SK-N-SH treated with all-trans-retinoic acid at 6 μM for 48 hours (cell line): ENCODE data around the gene CERS4.

Experiments used
- ATAC-seq: fragments of 200-7000 bp; cut with Tn5 transposase; 3 replicates; pipeline ENCODE4 v1.9.1; 2020; ENCODE audit warnings: mild to moderate bottlenecking, moderate library complexity
- ARNTL ChIP-seq: fragments of 450-650 bp; formaldehyde crosslinking; IDR thresholded peaks from 2 replicates; pipeline ENCODE4 v1.5.0; 2020; ENCODE audit warnings: low read depth, mild to moderate bottlenecking, moderate library complexity, borderline replicate concordance
- BACH2 ChIP-seq: fragments of 250-450 bp; sonication (Bioruptor Pico); IDR thresholded peaks from 2 replicates; pipeline ENCODE4 v1.9.0; 2021; ENCODE audit warnings: mild to moderate bottlenecking, borderline replicate concordance
- CSDC2 ChIP-seq: fragments of 250-450 bp; sonication (Bioruptor Pico); IDR thresholded peaks from 2 replicates; pipeline ENCODE4 v1.5.0; 2020; ENCODE audit warnings: mild to moderate bottlenecking, moderate library complexity
- ESRRG ChIP-seq: fragments of 250-450 bp; sonication (Bioruptor Pico); IDR thresholded peaks from 2 replicates; pipeline ENCODE4 v1.6.1; 2021; ENCODE audit warnings: mild to moderate bottlenecking
- GLIS3 ChIP-seq: fragments of 250-450 bp; sonication (Bioruptor Pico); IDR thresholded peaks from 2 replicates; pipeline ENCODE4 v1.5.0; 2020; ENCODE audit warnings: mild to moderate bottlenecking, moderate library complexity
- ISL1 ChIP-seq: fragments of 250-450 bp; sonication (Bioruptor Pico); IDR thresholded peaks from 2 replicates; pipeline ENCODE4 v2.1.2; 2022; ENCODE audit warnings: mild to moderate bottlenecking, moderate library complexity
- OSR1 ChIP-seq: fragments of 250-450 bp; sonication (Bioruptor Pico); IDR thresholded peaks from 2 replicates; pipeline ENCODE4 v1.8.0; 2022; ENCODE audit warnings: moderate library complexity, mild to moderate bottlenecking, inconsistent platforms
- PPARA ChIP-seq: fragments of 250-450 bp; sonication (Bioruptor Pico); IDR thresholded peaks from 2 replicates; pipeline ENCODE4 v1.5.0; 2020; ENCODE audit warnings: mild to moderate bottlenecking, borderline replicate concordance
- SNAI2 ChIP-seq: fragments of 250-450 bp; sonication (Bioruptor Pico); IDR thresholded peaks from 2 replicates; pipeline ENCODE4 v1.5.0; 2020; ENCODE audit warnings: mild to moderate bottlenecking, moderate library complexity
- TCF4 ChIP-seq: fragments of 250-450 bp; sonication (Bioruptor Pico); IDR thresholded peaks from 2 replicates; pipeline ENCODE4 v1.8.0; 2021; ENCODE audit warnings: mild to moderate bottlenecking, moderate library complexity, borderline replicate concordance
- TOX ChIP-seq: fragments of 250-450 bp; sonication (Bioruptor Pico); IDR thresholded peaks from 2 replicates; pipeline ENCODE4 v1.8.0; 2021; ENCODE audit warnings: mild to moderate bottlenecking, moderate library complexity, borderline replicate concordance
- ZFP3 ChIP-seq: fragments of 250-450 bp; sonication (Bioruptor Pico); IDR thresholded peaks from 2 replicates; pipeline ENCODE4 v1.5.0; 2020; ENCODE audit warnings: mild to moderate bottlenecking, moderate library complexity
- ZFP30 ChIP-seq: fragments of 450-650 bp; formaldehyde crosslinking; IDR thresholded peaks from 2 replicates; pipeline ENCODE4 v1.5.0; 2022; ENCODE audit warnings: mild to moderate bottlenecking, moderate library complexity
- ZNF565 ChIP-seq: fragments of 450-650 bp; formaldehyde crosslinking; conservative IDR thresholded peaks from 2 replicates; pipeline ENCODE4 v1.5.0; 2020; ENCODE audit warnings: low read depth, mild to moderate bottlenecking, moderate library complexity
- ZNF70 ChIP-seq: fragments of 450-650 bp; formaldehyde crosslinking; IDR thresholded peaks from 2 replicates; pipeline ENCODE4 v1.5.0; 2020; ENCODE audit warnings: mild to moderate bottlenecking, moderate library complexity
- ZNF8 ChIP-seq: fragments of 450-650 bp; formaldehyde crosslinking; IDR thresholded peaks from 2 replicates; pipeline ENCODE4 v1.5.0; 2020; ENCODE audit warnings: mild to moderate bottlenecking, moderate library complexity
- TF ChIP-seq, protein P1 (sequence below): fragments of 250-450 bp; sonication (Bioruptor Pico); IDR thresholded peaks from 2 replicates; pipeline ENCODE4 v1.5.1; 2021; ENCODE audit warnings: mild to moderate bottlenecking, moderate library complexity
- TF ChIP-seq, protein P2 (sequence below): fragments of 250-450 bp; sonication (Bioruptor Pico); IDR thresholded peaks from 2 replicates; pipeline ENCODE4 v1.8.0; 2020; ENCODE audit warnings: mild to moderate bottlenecking, moderate library complexity, borderline replicate concordance
- TF ChIP-seq, protein P3 (sequence below): fragments of 250-450 bp; sonication (Bioruptor Pico); IDR thresholded peaks from 2 replicates; pipeline ENCODE4 v1.8.0; 2021; ENCODE audit warnings: low read depth, mild to moderate bottlenecking, moderate library complexity, borderline replicate concordance

Gene CERS4

DNA sequence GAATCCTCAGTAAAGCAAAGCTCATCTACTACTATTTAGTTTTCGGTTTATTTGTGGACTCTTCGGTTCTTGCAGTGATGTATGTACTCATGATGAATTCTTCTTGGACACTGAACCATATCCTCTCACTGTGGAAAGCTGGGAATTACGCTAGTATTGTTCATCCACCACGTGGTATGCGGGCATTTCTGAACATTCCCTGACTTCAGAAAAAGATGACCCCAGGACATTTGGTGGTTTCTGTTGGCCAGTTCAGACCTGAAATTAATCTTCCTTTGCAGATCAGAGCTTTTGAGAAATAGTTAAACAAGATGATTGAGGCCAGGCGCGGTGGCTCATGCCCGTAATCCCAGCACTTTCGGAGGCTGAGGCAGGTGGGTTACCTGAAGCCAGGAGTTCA, 34.5 kb upstream of the CERS4 start:
- TF ChIP-seq, protein P1, sequence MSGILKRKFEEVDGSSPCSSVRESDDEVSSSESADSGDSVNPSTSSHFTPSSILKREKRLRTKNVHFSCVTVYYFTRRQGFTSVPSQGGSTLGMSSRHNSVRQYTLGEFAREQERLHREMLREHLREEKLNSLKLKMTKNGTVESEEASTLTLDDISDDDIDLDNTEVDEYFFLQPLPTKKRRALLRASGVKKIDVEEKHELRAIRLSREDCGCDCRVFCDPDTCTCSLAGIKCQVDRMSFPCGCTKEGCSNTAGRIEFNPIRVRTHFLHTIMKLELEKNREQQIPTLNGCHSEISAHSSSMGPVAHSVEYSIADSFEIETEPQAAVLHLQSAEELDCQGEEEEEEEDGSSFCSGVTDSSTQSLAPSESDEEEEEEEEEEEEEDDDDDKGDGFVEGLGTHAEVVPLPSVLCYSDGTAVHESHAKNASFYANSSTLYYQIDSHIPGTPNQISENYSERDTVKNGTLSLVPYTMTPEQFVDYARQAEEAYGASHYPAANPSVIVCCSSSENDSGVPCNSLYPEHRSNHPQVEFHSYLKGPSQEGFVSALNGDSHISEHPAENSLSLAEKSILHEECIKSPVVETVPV (CRISPR knock-in tag): no peak
- TF ChIP-seq OSR1: no peak
- no peak for ATAC-seq

DNA sequence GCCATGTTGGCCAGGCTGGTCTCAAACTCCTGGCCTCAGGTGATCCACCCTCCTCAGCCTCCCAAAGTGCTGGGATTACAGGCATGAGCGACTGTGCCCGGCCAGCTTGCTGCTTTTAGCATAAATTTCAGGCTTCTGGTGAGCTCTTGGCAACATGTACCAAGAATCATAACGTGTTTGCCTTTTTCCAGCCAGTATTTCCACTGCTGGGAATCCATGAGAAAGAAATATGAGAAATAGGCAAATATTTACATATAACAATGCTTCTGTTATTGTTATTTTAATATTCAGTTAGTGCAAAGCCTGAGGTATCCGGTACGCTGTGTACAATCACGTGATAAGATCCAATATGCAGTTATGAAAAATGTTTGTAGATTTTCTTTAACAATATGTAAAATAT, 29.2 kb upstream of the CERS4 start:
- no peak for ATAC-seq
- TF ChIP-seq ZNF565 (CRISPR knock-in tag): no peak
- TF ChIP-seq ISL1 (CRISPR knock-in tag): no peak

DNA sequence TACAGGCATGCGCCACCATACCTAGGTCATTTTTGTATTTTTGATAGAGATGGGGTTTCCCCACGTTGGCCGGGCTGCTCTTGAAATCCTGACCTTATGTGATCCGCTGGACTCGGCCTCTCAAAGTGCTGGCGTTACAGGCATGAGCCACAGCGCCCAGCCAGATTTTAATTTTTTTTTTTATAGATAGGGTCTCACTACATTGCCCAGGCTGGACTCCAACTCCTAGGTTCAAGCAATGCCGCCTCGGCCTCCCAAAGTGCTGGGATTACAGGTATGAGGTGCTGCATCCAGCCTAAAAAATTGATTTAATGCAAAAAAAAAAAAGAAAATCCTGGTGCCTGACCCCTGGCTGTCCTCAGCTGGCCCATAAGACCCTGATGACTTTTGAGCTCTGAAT, 24.9 kb upstream of the CERS4 start:
- TF ChIP-seq ZNF565 (CRISPR knock-in tag) (no peak), SNAI2 (CRISPR knock-in tag) (no peak), TCF4 (no peak), GLIS3 (no peak), PPARA (no peak), ZNF8 (CRISPR knock-in tag) (no peak), ZNF70 (CRISPR knock-in tag) (no peak), TOX (CRISPR knock-in tag) (no peak), BACH2 (CRISPR knock-in tag) (no peak), ISL1 (CRISPR knock-in tag) (no peak), ESRRG (no peak), CSDC2 (CRISPR knock-in tag) (no peak), ZFP30 (CRISPR knock-in tag) (no peak)
- TF ChIP-seq, protein P2, sequence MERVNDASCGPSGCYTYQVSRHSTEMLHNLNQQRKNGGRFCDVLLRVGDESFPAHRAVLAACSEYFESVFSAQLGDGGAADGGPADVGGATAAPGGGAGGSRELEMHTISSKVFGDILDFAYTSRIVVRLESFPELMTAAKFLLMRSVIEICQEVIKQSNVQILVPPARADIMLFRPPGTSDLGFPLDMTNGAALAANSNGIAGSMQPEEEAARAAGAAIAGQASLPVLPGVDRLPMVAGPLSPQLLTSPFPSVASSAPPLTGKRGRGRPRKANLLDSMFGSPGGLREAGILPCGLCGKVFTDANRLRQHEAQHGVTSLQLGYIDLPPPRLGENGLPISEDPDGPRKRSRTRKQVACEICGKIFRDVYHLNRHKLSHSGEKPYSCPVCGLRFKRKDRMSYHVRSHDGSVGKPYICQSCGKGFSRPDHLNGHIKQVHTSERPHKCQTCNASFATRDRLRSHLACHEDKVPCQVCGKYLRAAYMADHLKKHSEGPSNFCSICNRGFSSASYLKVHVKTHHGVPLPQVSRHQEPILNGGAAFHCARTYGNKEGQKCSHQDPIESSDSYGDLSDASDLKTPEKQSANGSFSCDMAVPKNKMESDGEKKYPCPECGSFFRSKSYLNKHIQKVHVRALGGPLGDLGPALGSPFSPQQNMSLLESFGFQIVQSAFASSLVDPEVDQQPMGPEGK (CRISPR knock-in tag): no peak
- TF ChIP-seq, all 23 proteins: peak for 0
- ATAC-seq: no peak

DNA sequence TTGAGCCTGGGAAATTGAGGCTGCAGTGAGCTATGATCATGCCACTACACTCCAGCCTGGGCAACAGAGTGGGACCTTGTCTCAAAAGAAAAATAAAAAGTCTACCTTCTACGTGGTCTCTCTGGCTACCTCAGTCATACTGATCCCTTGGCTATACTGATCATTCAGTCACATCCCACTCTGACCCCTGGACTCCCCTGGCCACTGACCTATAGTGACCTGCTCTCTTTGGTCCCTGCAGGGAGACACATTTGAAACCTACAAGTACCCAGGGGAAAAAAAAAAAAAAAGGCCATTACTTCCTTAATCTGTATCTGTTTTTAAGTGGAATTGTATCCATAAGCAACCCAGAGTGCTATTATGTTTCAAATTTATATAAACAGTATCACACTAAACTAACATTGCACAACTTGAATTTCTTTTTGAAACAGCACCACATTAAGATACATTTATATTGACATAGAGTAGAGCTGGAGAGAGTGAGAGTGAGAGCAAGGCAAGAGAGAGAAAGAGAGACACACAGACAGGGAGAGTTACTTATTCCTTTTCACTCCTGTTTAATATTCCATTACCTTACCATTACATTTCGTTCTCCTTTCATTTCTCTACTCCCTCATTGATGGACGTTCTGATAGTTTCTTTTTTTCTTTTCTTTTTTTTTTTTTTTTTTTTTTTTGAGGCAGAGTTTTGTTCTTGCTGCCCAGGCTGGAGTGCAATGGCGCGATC, 23.7 kb upstream of the CERS4 start:
- TF ChIP-seq CSDC2 (CRISPR knock-in tag): no peak
- TF ChIP-seq TOX (CRISPR knock-in tag): no peak
- TF ChIP-seq BACH2 (CRISPR knock-in tag): no peak
- TF ChIP-seq, protein P1 (CRISPR knock-in tag): no peak
- no peak for TF ChIP-seq ZFP30 (CRISPR knock-in tag)
- no peak for TF ChIP-seq ZFP3 (CRISPR knock-in tag)
- TF ChIP-seq, protein P2 (CRISPR knock-in tag): no peak
- TF ChIP-seq GLIS3: no peak
- TF ChIP-seq ZNF8 (CRISPR knock-in tag): no peak
- no peak for ATAC-seq

DNA sequence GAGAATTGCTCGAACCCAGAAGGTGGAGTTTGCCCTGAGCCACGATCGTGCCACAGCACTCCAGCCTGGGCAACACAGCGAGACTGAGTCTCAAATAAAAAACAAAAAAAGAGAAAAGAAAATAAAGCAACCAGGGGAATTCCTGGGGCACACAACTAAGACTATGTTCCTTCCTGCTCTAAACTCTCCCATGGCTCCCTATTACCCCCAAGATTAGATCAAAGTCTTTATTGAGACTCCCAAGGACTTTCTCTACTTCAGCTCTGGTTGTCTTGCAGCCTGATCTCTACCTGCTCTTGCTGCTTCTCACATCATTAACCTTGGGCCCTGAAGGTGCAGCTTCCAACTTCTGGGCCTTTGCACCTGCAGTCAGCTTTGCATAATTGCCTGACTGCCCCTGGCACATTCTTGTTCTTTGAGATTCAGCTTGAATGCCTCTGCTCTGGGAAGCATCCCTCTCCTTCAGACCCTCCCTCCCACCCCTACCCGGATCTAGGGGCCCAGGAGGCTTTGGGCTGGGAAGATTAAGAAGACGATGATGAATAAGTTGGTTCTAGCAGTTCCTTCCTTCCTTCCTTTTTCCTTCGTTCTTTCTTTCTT, 16.8 kb upstream of the CERS4 start:
- TF ChIP-seq ESRRG (no peak), CSDC2 (CRISPR knock-in tag) (no peak), ZNF8 (CRISPR knock-in tag) (no peak), SNAI2 (CRISPR knock-in tag) (no peak), ZFP30 (CRISPR knock-in tag) (no peak), ZNF70 (CRISPR knock-in tag) (no peak), ZNF565 (CRISPR knock-in tag) (no peak), PPARA (no peak), ISL1 (CRISPR knock-in tag) (no peak), ARNTL (CRISPR knock-in tag) (no peak)
- TF ChIP-seq, protein P1 (CRISPR knock-in tag): no peak
- TF ChIP-seq, protein P2 (CRISPR knock-in tag): no peak
- TF ChIP-seq, protein P3, sequence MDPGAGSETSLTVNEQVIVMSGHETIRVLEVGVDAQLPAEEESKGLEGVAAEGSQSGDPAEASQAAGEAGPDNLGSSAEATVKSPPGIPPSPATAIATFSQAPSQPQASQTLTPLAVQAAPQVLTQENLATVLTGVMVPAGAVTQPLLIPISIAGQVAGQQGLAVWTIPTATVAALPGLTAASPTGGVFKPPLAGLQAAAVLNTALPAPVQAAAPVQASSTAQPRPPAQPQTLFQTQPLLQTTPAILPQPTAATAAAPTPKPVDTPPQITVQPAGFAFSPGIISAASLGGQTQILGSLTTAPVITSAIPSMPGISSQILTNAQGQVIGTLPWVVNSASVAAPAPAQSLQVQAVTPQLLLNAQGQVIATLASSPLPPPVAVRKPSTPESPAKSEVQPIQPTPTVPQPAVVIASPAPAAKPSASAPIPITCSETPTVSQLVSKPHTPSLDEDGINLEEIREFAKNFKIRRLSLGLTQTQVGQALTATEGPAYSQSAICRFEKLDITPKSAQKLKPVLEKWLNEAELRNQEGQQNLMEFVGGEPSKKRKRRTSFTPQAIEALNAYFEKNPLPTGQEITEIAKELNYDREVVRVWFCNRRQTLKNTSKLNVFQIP (CRISPR knock-in tag): no peak
- ATAC-seq: no peak
